WTC11 (cell line): Measurements from ENCODE around the gene RAB15. TPM values are rescaled to one million over a fixed set of nuclear protein-coding genes. Genes with fewer than 3 reads are reported as not detected.

Experiments used
- ATAC-seq: fragments of 200-7000 bp; cut with Tn5 transposase; 2 replicates; pipeline ENCODE4 v1.10.0; 2021; ENCODE audit warnings: mild to moderate bottlenecking, moderate library complexity
- CTCF ChIA-PET: fragments of 300-600 bp; sonication (Branson Sonifier 250); formaldehyde crosslinking; loops from one replicate; lab custom pipeline; 2021; ENCODE audit warnings: antibody characterized with exemption; lab: Charles Lee
- POLR2A ChIA-PET: fragments of 350-600 bp; sonication (Branson Sonifier 250); formaldehyde crosslinking; loops from one replicate; lab custom pipeline; 2021; ENCODE audit warnings: antibody characterized with exemption; lab: Charles Lee
- DNase-seq: peaks from one replicate; pipeline ENCODE4 v3.0.0; 2021; ENCODE audit warnings: low spot score
- H3K27ac Mint-ChIP-seq: 2 replicates; pipeline ENCODE4 v1.8.0; 2021; ENCODE audit warnings: mixed read lengths
- H3K27me3 Mint-ChIP-seq: 2 replicates; pipeline ENCODE4 v1.8.0; 2021; ENCODE audit warnings: low read depth, mild to moderate bottlenecking, moderate library complexity, mixed read lengths
- H3K36me3 Mint-ChIP-seq: 2 replicates; pipeline ENCODE4 v1.8.0; 2021; ENCODE audit warnings: mixed read lengths
- H3K4me1 Mint-ChIP-seq: 2 replicates; pipeline ENCODE4 v1.8.0; 2022; ENCODE audit warnings: mixed read lengths
- H3K4me3 Mint-ChIP-seq: 2 replicates; pipeline ENCODE4 v1.8.0; 2021; ENCODE audit warnings: mild to moderate bottlenecking, moderate library complexity, mixed read lengths
- H3K9me3 Mint-ChIP-seq: 2 replicates; pipeline ENCODE4 v1.8.0; 2021; ENCODE audit warnings: mixed read lengths
- AFF4 ChIP-seq: sonication (generic); formaldehyde crosslinking; IDR thresholded peaks from 2 replicates; pipeline ENCODE4 v1.8.1; 2023; ENCODE audit warnings: mild to moderate bottlenecking, missing genetic modification reagents, borderline replicate concordance
- AR ChIP-seq: fragments of 250-450 bp; sonication (Bioruptor Pico); IDR thresholded peaks from 2 replicates; pipeline ENCODE4 v1.9.0; 2021; ENCODE audit warnings: mild to moderate bottlenecking
- CDX4 ChIP-seq: fragments of 250-450 bp; sonication (Bioruptor Pico); IDR thresholded peaks from 2 replicates; pipeline ENCODE4 v1.9.0; 2021; ENCODE audit warnings: moderate library complexity, mild to moderate bottlenecking, inconsistent platforms, borderline replicate concordance
- ELF4 ChIP-seq: sonication (generic); formaldehyde crosslinking; IDR thresholded peaks from 2 replicates; pipeline ENCODE4 v1.8.1; 2022; ENCODE audit warnings: low read depth, mild to moderate bottlenecking, moderate library complexity, missing genetic modification reagents
- ESRRA ChIP-seq: sonication (generic); formaldehyde crosslinking; IDR thresholded peaks from 2 replicates; pipeline ENCODE4 v1.8.1; 2022; ENCODE audit warnings: mild to moderate bottlenecking, missing genetic modification reagents, borderline replicate concordance
- ETV6 ChIP-seq: sonication (generic); formaldehyde crosslinking; IDR thresholded peaks from 2 replicates; pipeline ENCODE4 v1.8.1; 2022; ENCODE audit warnings: mild to moderate bottlenecking, missing genetic modification reagents
- GABPB1 ChIP-seq: sonication (generic); formaldehyde crosslinking; IDR thresholded peaks from 2 replicates; pipeline ENCODE4 v1.8.1; 2023; ENCODE audit warnings: mild to moderate bottlenecking, missing genetic modification reagents
- GTF2I ChIP-seq: fragments of 250-450 bp; sonication (Bioruptor Pico); conservative IDR thresholded peaks from 2 replicates; pipeline ENCODE4 v1.4.0; 2021; ENCODE audit warnings: mild to moderate bottlenecking
- HMGA2 ChIP-seq: fragments of 250-450 bp; sonication (Bioruptor Pico); IDR thresholded peaks from 2 replicates; pipeline ENCODE4 v1.4.0; 2021; ENCODE audit warnings: mild to moderate bottlenecking, moderate library complexity
- MAX ChIP-seq: sonication (generic); formaldehyde crosslinking; IDR thresholded peaks from 2 replicates; pipeline ENCODE4 v1.8.0; 2022; ENCODE audit warnings: mild to moderate bottlenecking, missing genetic modification reagents
- NFE2L1 ChIP-seq: sonication (generic); formaldehyde crosslinking; IDR thresholded peaks from 2 replicates; pipeline ENCODE4 v1.8.1; 2023; ENCODE audit warnings: missing genetic modification reagents
- NR1H2 ChIP-seq: sonication (generic); formaldehyde crosslinking; IDR thresholded peaks from 2 replicates; pipeline ENCODE4 v1.9.0; 2021; ENCODE audit warnings: mild to moderate bottlenecking, moderate library complexity, missing genetic modification reagents
- NR2C2 ChIP-seq: sonication (generic); formaldehyde crosslinking; IDR thresholded peaks from 2 replicates; pipeline ENCODE4 v1.8.0; 2022; ENCODE audit warnings: mild to moderate bottlenecking, missing genetic modification reagents
- NR3C1 ChIP-seq: sonication (generic); formaldehyde crosslinking; conservative IDR thresholded peaks from 2 replicates; pipeline ENCODE4 v1.8.1; 2023; ENCODE audit warnings: low read depth, mild to moderate bottlenecking, missing genetic modification reagents
- RELA ChIP-seq: sonication (generic); formaldehyde crosslinking; IDR thresholded peaks from 2 replicates; pipeline ENCODE4 v1.8.1; 2022; ENCODE audit warnings: missing genetic modification reagents, mild to moderate bottlenecking, borderline replicate concordance
- TEAD1 ChIP-seq: sonication (generic); formaldehyde crosslinking; IDR thresholded peaks from 2 replicates; pipeline ENCODE4 v1.8.0; 2022; ENCODE audit warnings: mild to moderate bottlenecking, missing genetic modification reagents
- USF1 ChIP-seq: sonication (generic); formaldehyde crosslinking; IDR thresholded peaks from 2 replicates; pipeline ENCODE4 v1.8.0; 2022; ENCODE audit warnings: mild to moderate bottlenecking, missing genetic modification reagents
- ZNF219 ChIP-seq: sonication (generic); formaldehyde crosslinking; IDR thresholded peaks from 2 replicates; pipeline ENCODE4 v1.8.0; 2023; ENCODE audit warnings: missing genetic modification reagents, mild to moderate bottlenecking, borderline replicate concordance
- ZNF396 ChIP-seq: fragments of 250-450 bp; sonication (Bioruptor Pico); IDR thresholded peaks from 2 replicates; pipeline ENCODE4 v1.8.0; 2021; ENCODE audit warnings: mild to moderate bottlenecking, moderate library complexity, borderline replicate concordance
- ZNF532 ChIP-seq: fragments of 250-450 bp; sonication (Bioruptor Pico); IDR thresholded peaks from 2 replicates; pipeline ENCODE4 v1.9.0; 2021; ENCODE audit warnings: mild to moderate bottlenecking, borderline replicate concordance
- ZNF671 ChIP-seq: fragments of 250-450 bp; sonication (Bioruptor Pico); IDR thresholded peaks from 2 replicates; pipeline ENCODE4 v1.8.0; 2021; ENCODE audit warnings: mild to moderate bottlenecking
- ZSCAN18 ChIP-seq: fragments of 250-450 bp; sonication (Bioruptor Pico); IDR thresholded peaks from 2 replicates; pipeline ENCODE4 v2.1.2; 2022; ENCODE audit warnings: mild to moderate bottlenecking, moderate library complexity
- total RNA-seq: library from RNA; stranded (reverse); gene quantifications from 3 replicates; pipeline ENCODE4 v1.2.3, GENCODE V29; 2021

Gene RAB15
- total RNA-seq, 1 experiment from 2014 or later: 49.1 TPM

GRCh38 chr14:65000898-65001591 is 28.9 kb upstream of the RAB15 start (continued):
- TF ChIP-seq ZNF532 (CRISPR knock-in tag) (no peak), ZNF396 (CRISPR knock-in tag) (no peak), GABPB1 (CRISPR knock-in tag) (no peak), ELF4 (CRISPR knock-in tag) (no peak), NFE2L1 (CRISPR knock-in tag) (no peak), MAX (CRISPR knock-in tag) (no peak), ETV6 (CRISPR knock-in tag) (no peak), HMGA2 (CRISPR knock-in tag) (no peak), ZNF219 (no peak), AFF4 (CRISPR knock-in tag) (no peak)

GRCh38 chr14:64998455-64998931 is 26.4 kb upstream of the RAB15 start:
- no peak overlapping the region for H3K4me3 Mint-ChIP-seq
- H3K27me3 Mint-ChIP-seq: no peaks in the 10 kb centered on the region
- H3K4me1 Mint-ChIP-seq: peaks cover 38% of the 10 kb centered on the region
- ChIA-PET POLR2A (no interaction called here), CTCF (interaction anchor here (3.8 kb wide), 1 partner anchor 21 kb away, joined by 18 read pairs; no protein-coding TSS in a partner anchor)
- no peak overlapping the region for H3K27ac Mint-ChIP-seq
- no peak for ATAC-seq
- H3K36me3 Mint-ChIP-seq: 0 out of 2 replicates have a peak, but pooled peaks cover 4% of the 10 kb centered on the region
- H3K9me3 Mint-ChIP-seq: no peaks in the 10 kb centered on the region; the same call in 1 of the 2 replicates
- no peak for DNase-seq
- no peak for TF ChIP-seq ETV6 (CRISPR knock-in tag)
- TF ChIP-seq ESRRA: no peak
- TF ChIP-seq CDX4 (CRISPR knock-in tag): no peak
- no peak for TF ChIP-seq ZNF396 (CRISPR knock-in tag)
- TF ChIP-seq ZSCAN18: no peak
- TF ChIP-seq TEAD1 (CRISPR knock-in tag): no peak
- TF ChIP-seq ZNF671 (CRISPR knock-in tag): no peak
- no peak for TF ChIP-seq GTF2I
- TF ChIP-seq RELA (CRISPR knock-in tag): no peak
- TF ChIP-seq USF1: no peak
- TF ChIP-seq AR (CRISPR knock-in tag): no peak
- no peak for TF ChIP-seq NR1H2 (CRISPR knock-in tag)
- no peak for TF ChIP-seq NR3C1 (CRISPR knock-in tag)
- TF ChIP-seq NR2C2: no peak
